HepG2 (cell line): ENCODE results near the gene SYCE1L. TPM values are rescaled to one million over a fixed set of nuclear protein-coding genes. Genes with fewer than 3 reads are reported as not detected.
A peak's percentile ranks its signal among the peaks of the same experiment; 100 is the strongest.

Experiments used
- AKAP8 ChIP-seq: sonication (generic); formaldehyde crosslinking; IDR thresholded peaks from 2 replicates; pipeline ENCODE4 v1.5.1; 2020; ENCODE audit warnings: mild to moderate bottlenecking, missing genetic modification reagents
- ARID5B ChIP-seq: IDR thresholded peaks from 2 replicates; pipeline ENCODE4 v1.4.0; 2020; ENCODE audit warnings: mild to moderate bottlenecking, missing genetic modification reagents
- ARNT ChIP-seq: fragments of 450-650 bp; IDR thresholded peaks from 2 replicates; pipeline ENCODE4 v1.6.1; 2017
- BRF2 ChIP-seq: sonication (generic); formaldehyde crosslinking; IDR thresholded peaks from 2 replicates; pipeline ENCODE4 v1.8.1; 2022; ENCODE audit warnings: mild to moderate bottlenecking, missing genetic modification reagents
- KAT7 ChIP-seq: IDR thresholded peaks from 2 replicates; pipeline ENCODE4 v1.6.1; 2018; ENCODE audit warnings: borderline replicate concordance, missing compliant biosample characterization
- MYC ChIP-seq: sonication (generic); formaldehyde crosslinking; IDR thresholded peaks from 2 replicates; pipeline ENCODE4 v1.9.0; 2021; ENCODE audit warnings: missing genetic modification reagents, borderline replicate concordance
- MZF1 ChIP-seq: sonication (generic); formaldehyde crosslinking; IDR thresholded peaks from 2 replicates; pipeline ENCODE4 v1.8.1; 2023; ENCODE audit warnings: mild to moderate bottlenecking, missing genetic modification reagents, borderline replicate concordance
- PCBP1 ChIP-seq: fragments of 200-400 bp; formaldehyde crosslinking; IDR thresholded peaks from 2 replicates; pipeline ENCODE4 v1.6.1; 2017; ENCODE audit warnings: mild to moderate bottlenecking, low read depth, low read length, borderline replicate concordance
- PHF5A ChIP-seq: IDR thresholded peaks from one replicate; pipeline ENCODE4 v1.6.1; 2018; ENCODE audit warnings: low read depth, missing genetic modification reagents; ENCODE audit not compliant: unreplicated experiment
- PITX1 ChIP-seq: sonication (generic); formaldehyde crosslinking; IDR thresholded peaks from 2 replicates; pipeline ENCODE4 v1.5.1; 2020; ENCODE audit warnings: mild to moderate bottlenecking, missing genetic modification reagents
- RFXAP ChIP-seq: sonication (generic); formaldehyde crosslinking; IDR thresholded peaks from 2 replicates; pipeline ENCODE4 v1.4.0; 2020; ENCODE audit warnings: missing genetic modification reagents, borderline replicate concordance
- SATB2 ChIP-seq: sonication (generic); formaldehyde crosslinking; IDR thresholded peaks from 2 replicates; pipeline ENCODE4 v1.5.0; 2020; ENCODE audit warnings: missing genetic modification reagents
- SRY ChIP-seq: sonication (generic); formaldehyde crosslinking; IDR thresholded peaks from 2 replicates; pipeline ENCODE4 v1.8.0; 2022; ENCODE audit warnings: mild to moderate bottlenecking, missing genetic modification reagents
- STAT6 ChIP-seq: sonication (generic); formaldehyde crosslinking; IDR thresholded peaks from 2 replicates; pipeline ENCODE4 v1.4.0; 2020; ENCODE audit warnings: missing genetic modification reagents, mild to moderate bottlenecking, borderline replicate concordance
- YEATS2 ChIP-seq: sonication (generic); formaldehyde crosslinking; IDR thresholded peaks from 2 replicates; pipeline ENCODE4 v1.4.0; 2020; ENCODE audit warnings: missing genetic modification reagents, borderline replicate concordance
- ZFP82 ChIP-seq: sonication (generic); formaldehyde crosslinking; IDR thresholded peaks from 2 replicates; pipeline ENCODE4 v1.5.1; 2020; ENCODE audit warnings: mild to moderate bottlenecking, missing genetic modification reagents, borderline replicate concordance
- ZNF230 ChIP-seq: sonication (generic); formaldehyde crosslinking; IDR thresholded peaks from 2 replicates; pipeline ENCODE4 v1.4.0; 2020; ENCODE audit warnings: mild to moderate bottlenecking, missing genetic modification reagents
- ZNF431 ChIP-seq: sonication (generic); formaldehyde crosslinking; IDR thresholded peaks from 2 replicates; pipeline ENCODE4 v1.9.0; 2022; ENCODE audit warnings: missing genetic modification reagents, low read depth, mild to moderate bottlenecking, borderline replicate concordance
- ZNF501 ChIP-seq: sonication (generic); formaldehyde crosslinking; IDR thresholded peaks from 2 replicates; pipeline ENCODE4 v1.5.1; 2020; ENCODE audit warnings: mild to moderate bottlenecking, moderate library complexity, missing genetic modification reagents
- ZNF556 ChIP-seq: sonication (generic); formaldehyde crosslinking; IDR thresholded peaks from 2 replicates; pipeline ENCODE4 v1.4.0; 2020; ENCODE audit warnings: mild to moderate bottlenecking, missing genetic modification reagents, borderline replicate concordance
- polyA plus RNA-seq, 8 experiments: library from polyadenylated mRNA; depleted of rRNA in 3 of 8; stranded (reverse) in 7 of 8; unstranded in 1 of 8; fragments of >200 nt; fragmentation: Illumina TruSeq in 4 of 8; extraction: Trizol in 4 of 8; gene quantifications; 2 replicates each; pipeline versions ENCODE4 v1.2.1 to v1.2.3, GENCODE V29; 2011 to 2016; ENCODE audit warnings: low read depth in 4 of 8, missing spikeins in 1 of 8, mixed read lengths in 1 of 8; ENCODE audit not compliant: insufficient read depth in 1 of 8
- total RNA-seq, 5 experiments: library from RNA; depleted of rRNA; stranded (reverse); fragments of >200 nt; fragmentation: Illumina TruSeq; extraction: Trizol; gene quantifications; 2 replicates each; pipeline ENCODE4 v1.2.3, GENCODE V29; 2016; ENCODE audit warnings: low read depth in 1 of 5

The SYCE1L gene
- total and polyA plus RNA-seq, 2 of the 13 experiments (the other 11 are each of a cell fraction or from before 2014, with no cell fraction given), result 0.22 TPM; not detected in 1

- 0 out of 2 replicates have a peak, but pooled peaks have one; percentile 39 for TF ChIP-seq MYC (CRISPR knock-in tag)
- peak; percentile 61 for TF ChIP-seq PHF5A
- TF ChIP-seq STAT6 (CRISPR knock-in tag), result peak; percentile 73; the same call in 1 of the 2 replicates
- no peak for TF ChIP-seq MZF1 (CRISPR knock-in tag)
- peak; percentile 94 for TF ChIP-seq PCBP1
- peak; percentile 91; the same call in 1 of the 2 replicates for TF ChIP-seq ZNF501
- 0 out of 2 replicates have a peak, but pooled peaks have one; percentile 31 for TF ChIP-seq AKAP8 (CRISPR knock-in tag)
- TF ChIP-seq ARID5B (CRISPR knock-in tag), result no peak; the same call in 1 of the 2 replicates
- peak; percentile 71; the same call in 1 of the 2 replicates for TF ChIP-seq ZNF556 (CRISPR knock-in tag)
- peak; percentile 82 for TF ChIP-seq YEATS2 (CRISPR knock-in tag)
- TF ChIP-seq ZNF230 (CRISPR knock-in tag), result 0 out of 2 replicates have a peak, but pooled peaks have one; percentile 52
- 0 out of 2 replicates have a peak, but pooled peaks have one; percentile 2 for TF ChIP-seq BRF2 (CRISPR knock-in tag)
- TF ChIP-seq SATB2 (CRISPR knock-in tag), result no peak; the same call in 1 of the 2 replicates
- no peak for TF ChIP-seq ZFP82 (CRISPR knock-in tag)
- no peak for TF ChIP-seq ARNT
- peak; percentile 46; the same call in 1 of the 2 replicates for TF ChIP-seq KAT7 (CRISPR knock-in tag)
- peak; percentile 93; the same call in 1 of the 2 replicates for TF ChIP-seq ZNF431 (CRISPR knock-in tag)
- TF ChIP-seq RFXAP, result peak; percentile 91; the same call in 1 of the 2 replicates
- no peak; the same call in 1 of the 2 replicates for TF ChIP-seq SRY (CRISPR knock-in tag)
- TF ChIP-seq PITX1 (CRISPR knock-in tag), result peak; percentile 62; the same call in 1 of the 2 replicates
These were observed 8.5 kb upstream of the SYCE1L start, which contains the start of gene MON1B (continued) for GRCh38 chr16:77190478-77191258.
